ENCODE measurements around the gene KAT6B. TPM values are rescaled to one million over a fixed set of nuclear protein-coding genes. Genes with fewer than 3 reads are reported as not detected.

Gene KAT6B
- total RNA-seq, 2 experiments from 2014 or later: 22.8 to 24.8 TPM

- no peaks in the 10 kb centered on the region for H3K27me3 Mint-ChIP-seq
- intact Hi-C loops (cut with micrococcal nuclease): no loop called here
- ChIA-PET CTCF (interaction anchor here (0.7 to 1.2 kb wide), 2 partner anchors 10 to 23 kb away, joined by 3 to 4 read pairs; no protein-coding TSS in a partner anchor), POLR2A (interaction anchor here (0.6 to 1.0 kb wide), 3 partner anchors 9 to 116 kb away, joined by 3 to 4 read pairs (median 4); no protein-coding TSS in a partner anchor)
- H3K36me3 Mint-ChIP-seq (ENCODE audit: low read depth): peaks cover 13% of the 10 kb centered on the region
- peak overlapping the region; percentile 90 for H3K27ac Mint-ChIP-seq
- H3K4me3 Mint-ChIP-seq: peak overlapping the region; percentile 56
- DNase-seq (no peak), ATAC-seq (peak; percentile 57)
- no peak for TF ChIP-seq CTCF (IDR thresholded peaks at IDR 0.05)
- peaks cover 52% of the 10 kb centered on the region for H3K4me1 Mint-ChIP-seq (ENCODE audit: low read depth)
- peaks cover 3% of the 10 kb centered on the region for H3K9me3 Mint-ChIP-seq
These were observed 141.7 kb downstream of the KAT6B start for GRCh38 chr10:74967911-74968666.

- ChIA-PET CTCF (no interaction called here), POLR2A (interaction anchor here (1.0 kb wide), 1 partner anchor 9 kb away, joined by 4 read pairs; no protein-coding TSS in a partner anchor)
- Mint-ChIP-seq H3K27ac (peak overlapping the region; percentile 90), H3K4me3 (peak overlapping the region; percentile 56), H3K9me3 (peaks cover 3% of the 10 kb centered on the region), H3K27me3 (no peaks in the 10 kb centered on the region), H3K4me1 (ENCODE audit: low read depth) (peaks cover 46% of the 10 kb centered on the region), H3K36me3 (ENCODE audit: low read depth) (peaks cover 17% of the 10 kb centered on the region)
- no peak for TF ChIP-seq CTCF (IDR thresholded peaks at IDR 0.05)
- no peak for ATAC-seq
- intact Hi-C loops (cut with micrococcal nuclease): no loop called here
- no peak for DNase-seq
These were observed 142.3 kb downstream of the KAT6B start for GRCh38 chr10:74968667-74969061.

- ATAC-seq (no peak), DNase-seq (no peak)
- Mint-ChIP-seq H3K36me3 (ENCODE audit: low read depth) (peaks cover 17% of the 10 kb centered on the region), H3K9me3 (peaks cover 3% of the 10 kb centered on the region), H3K4me3 (peak overlapping the region; percentile 56), H3K27me3 (no peaks in the 10 kb centered on the region), H3K4me1 (ENCODE audit: low read depth) (peaks cover 45% of the 10 kb centered on the region), H3K27ac (peak overlapping the region; percentile 90)
- no peak for TF ChIP-seq CTCF (IDR thresholded peaks at IDR 0.05)
- ChIA-PET POLR2A (no interaction called here), CTCF (interaction anchor here (1.8 kb wide), 1 partner anchor 9 kb away, joined by 5 read pairs; no protein-coding TSS in a partner anchor)
- intact Hi-C loops (cut with micrococcal nuclease): no loop called here
These were observed 142.7 kb downstream of the KAT6B start for GRCh38 chr10:74969093-74969492.

GRCh38 chr10:74969530-74969929 lies 143.1 kb downstream of the KAT6B start:
- no peak for ATAC-seq
- H3K27ac Mint-ChIP-seq: peak overlapping the region; percentile 90

More at GRCh38 chr10:74969530-74969929, 143.1 kb downstream of the KAT6B start:
- no peak for DNase-seq
- TF ChIP-seq CTCF (IDR thresholded peaks at IDR 0.05): no peak
- peaks cover 14% of the 10 kb centered on the region for H3K36me3 Mint-ChIP-seq (ENCODE audit: low read depth)
- H3K9me3 Mint-ChIP-seq: peaks cover 3% of the 10 kb centered on the region
- H3K27me3 Mint-ChIP-seq: no peaks in the 10 kb centered on the region
- peaks cover 43% of the 10 kb centered on the region for H3K4me1 Mint-ChIP-seq (ENCODE audit: low read depth)
- POLR2A ChIA-PET: no interaction called here
- CTCF ChIA-PET: interaction anchor here (1.8 kb wide), 1 partner anchor 10 kb away, joined by 5 read pairs; no protein-coding TSS in a partner anchor
- intact Hi-C loops (cut with micrococcal nuclease): no loop called here
- H3K4me3 Mint-ChIP-seq: no peak overlapping the region

Measured in activated CD8-positive, alpha-beta T cell treated with anti-CD3 and anti-CD28 coated beads for 36 hours (primary cell).